GM12878 (cell line): ENCODE results near the gene HMOX2. TPM values are rescaled to one million over a fixed set of nuclear protein-coding genes. Genes with fewer than 3 reads are reported as not detected.
A peak's percentile ranks its signal among the peaks of the same experiment; 100 is the strongest.

Experiments used
- ATAC-seq: fragments of 200-7000 bp; cut with Tn5 transposase; 3 replicates; pipeline ENCODE4 v1.9.1; 2020; ENCODE audit warnings: mild to moderate bottlenecking, moderate library complexity
- BruUV-seq: library from RNA; stranded (reverse); fragments of 400-500 nt; replicated peaks from 2 replicates; lab custom pipeline; 2021; lab: Mats Ljungman, UMichigan
- CTCF ChIA-PET: fragments of 300-600 bp; sonication (Branson Sonifier 250); formaldehyde crosslinking; extraction: SDS; loops from one replicate; lab custom pipeline; 2021; ENCODE audit warnings: inconsistent platforms; lab: Yijun Ruan, JAX
- POLR2A ChIA-PET: fragments of 350-600 bp; formaldehyde crosslinking; extraction: SDS; loops from one replicate; lab custom pipeline; 2021; ENCODE audit warnings: inconsistent platforms; lab: Charles Lee
- RAD21 ChIA-PET: fragments of 300-600 bp; sonication (Branson Sonifier 250); formaldehyde crosslinking; loops from one replicate; lab custom pipeline; 2023; ENCODE audit warnings: antibody characterized with exemption; ENCODE audit not compliant: unreplicated experiment; lab: Charles Lee
- SMC1A ChIA-PET: fragments of 300-600 bp; sonication (Branson Sonifier 250); formaldehyde crosslinking; loops from one replicate; lab custom pipeline; 2023; ENCODE audit not compliant: unreplicated experiment, uncharacterized antibody; lab: Charles Lee
- DNase-seq: peaks from one replicate; pipeline ENCODE4 v3.0.0-alpha.2; 2011; ENCODE audit warnings: low read depth, low spot score
- FAIRE-seq: peaks from 3 replicates; lab custom pipeline; 2011; peaks lifted over from hg19 to GRCh38; lab: Jason Lieb, UNC
- H2AFZ ChIP-seq: 2 replicates; pipeline ENCODE4 v1.6.0; 2011; ENCODE audit warnings: low read depth, low read length, control low read depth; ENCODE audit not compliant: control insufficient read depth
- H3K27ac ChIP-seq: 2 replicates; pipeline ENCODE4 v1.5.1; 2011; ENCODE audit warnings: control low read depth; ENCODE audit not compliant: control insufficient read depth, insufficient read depth
- H3K27me3 ChIP-seq, 2 experiments: replicated peaks in 1 of 2; 2 replicates each; pipeline versions ENCODE4 v1.6.0 to v1.6.1; 2011; ENCODE audit warnings: low read length in 1 of 2; ENCODE audit not compliant: control insufficient read depth in 2 of 2, insufficient read depth in 2 of 2
- H3K36me3 ChIP-seq, 2 experiments: 2 replicates each; pipeline ENCODE4 v1.5.1; 2011; ENCODE audit warnings: low read length in 1 of 2; ENCODE audit not compliant: control insufficient read depth in 2 of 2, insufficient read depth in 2 of 2
- H3K4me1 ChIP-seq: 2 replicates; pipeline ENCODE4 v1.6.1; 2011; ENCODE audit warnings: mild to moderate bottlenecking, low read length, moderate library complexity, mixed read lengths; ENCODE audit not compliant: control insufficient read depth, insufficient read depth
- H3K4me2 ChIP-seq: 2 replicates; pipeline ENCODE4 v1.6.0; 2011; ENCODE audit warnings: control low read depth; ENCODE audit not compliant: control insufficient read depth, insufficient read depth
- H3K4me3 ChIP-seq: fragments of 200-600 bp; sonication (generic); 2 replicates; pipeline ENCODE4 v1.5.1; 2016
- H3K79me2 ChIP-seq: 2 replicates; pipeline ENCODE4 v1.6.0; 2011; ENCODE audit warnings: low read length; ENCODE audit not compliant: control insufficient read depth, insufficient read depth
- H3K9ac ChIP-seq: 2 replicates; pipeline ENCODE4 v1.8.0; 2011; ENCODE audit warnings: low read length, control low read depth, mixed read lengths; ENCODE audit not compliant: control insufficient read depth, insufficient read depth
- H3K9me3 ChIP-seq: replicated peaks from 3 replicates; pipeline ENCODE4 v1.5.1; 2011; ENCODE audit warnings: mild to moderate bottlenecking, low read length; ENCODE audit not compliant: control insufficient read depth, insufficient read depth
- H4K20me1 ChIP-seq: 2 replicates; pipeline ENCODE4 v1.6.0; 2011; ENCODE audit not compliant: control insufficient read depth, insufficient read depth
- ATF2 ChIP-seq: IDR thresholded peaks from 2 replicates; pipeline ENCODE4 v1.6.1; 2012; ENCODE audit warnings: low read length, inconsistent platforms
- CREM ChIP-seq: IDR thresholded peaks from 2 replicates; pipeline ENCODE4 v1.6.1; 2014; ENCODE audit warnings: antibody characterized with exemption, low read depth
- DPF2 ChIP-seq: fragments of 450-650 bp; IDR thresholded peaks from 2 replicates; pipeline ENCODE4 v1.6.1; 2017; ENCODE audit warnings: mild to moderate bottlenecking
- ETV6 ChIP-seq, 2 experiments: fragments of 450-650 bp in 1 of 2; IDR thresholded peaks in 1 of 2; conservative IDR thresholded peaks in 1 of 2; 2 replicates each; pipeline ENCODE4 v1.6.1; 2014; ENCODE audit warnings: antibody characterized with exemption in 1 of 2, borderline replicate concordance in 1 of 2, low read depth in 1 of 2, mild to moderate bottlenecking in 1 of 2, moderate library complexity in 1 of 2
- IKZF1 ChIP-seq: fragments of 450-650 bp; conservative IDR thresholded peaks from 2 replicates; pipeline ENCODE4 v1.6.1; 2017; ENCODE audit warnings: antibody characterized with exemption, mild to moderate bottlenecking
- IKZF2 ChIP-seq, 2 experiments: fragments of 450-650 bp; IDR thresholded peaks; 2 replicates each; pipeline ENCODE4 v1.6.1; 2017; ENCODE audit warnings: mild to moderate bottlenecking in 2 of 2, moderate library complexity in 2 of 2
- IRF5 ChIP-seq: fragments of 450-650 bp; IDR thresholded peaks from 2 replicates; pipeline ENCODE4 v1.6.1; 2017; ENCODE audit warnings: borderline replicate concordance
- MAX ChIP-seq: IDR thresholded peaks from 2 replicates; pipeline ENCODE4 v1.6.1; 2012; ENCODE audit warnings: low read depth, low read length, improper control_type of control experiment
- MTA2 ChIP-seq: fragments of 450-650 bp; IDR thresholded peaks from 2 replicates; pipeline ENCODE4 v1.6.1; 2016; ENCODE audit warnings: low read depth, mild to moderate bottlenecking, moderate library complexity
- NFIC ChIP-seq: IDR thresholded peaks from 2 replicates; pipeline ENCODE4 v1.6.1; 2012; ENCODE audit warnings: low read depth, mild to moderate bottlenecking, inconsistent platforms, low read length, moderate library complexity
- NR2F1 ChIP-seq: fragments of 450-650 bp; conservative IDR thresholded peaks from 2 replicates; pipeline ENCODE4 v1.6.1; 2017; ENCODE audit warnings: mild to moderate bottlenecking
- PKNOX1 ChIP-seq: fragments of 450-650 bp; IDR thresholded peaks from 2 replicates; pipeline ENCODE4 v1.6.1; 2016; ENCODE audit warnings: mild to moderate bottlenecking
- PML ChIP-seq: IDR thresholded peaks from 2 replicates; pipeline ENCODE4 v1.6.1; 2012; ENCODE audit warnings: low read length, inconsistent platforms
- RELB ChIP-seq: fragments of 450-650 bp; IDR thresholded peaks from 2 replicates; pipeline ENCODE4 v1.6.1; 2017; ENCODE audit warnings: low read depth, mild to moderate bottlenecking, moderate library complexity
- SMARCA5 ChIP-seq: fragments of 450-650 bp; IDR thresholded peaks from 2 replicates; pipeline ENCODE4 v1.6.1; 2017; ENCODE audit warnings: mild to moderate bottlenecking
- SPI1 ChIP-seq: IDR thresholded peaks from 2 replicates; pipeline ENCODE4 v1.6.1; 2011; ENCODE audit warnings: low read depth, mild to moderate bottlenecking, low read length, moderate library complexity, borderline replicate concordance; ENCODE audit not compliant: insufficient read depth
- TAF1 ChIP-seq: IDR thresholded peaks from 2 replicates; pipeline ENCODE4 v1.6.1; 2011; ENCODE audit warnings: mild to moderate bottlenecking, low read depth, low read length, borderline replicate concordance
- whole genome bisulfite sequencing: methylation state at CpG from one replicate; pipeline ENCODE4 v1.1.6; 2016; ENCODE audit warnings: low lambda C conversion rate; ENCODE audit not compliant: insufficient replicate concordance, insufficient coverage; ENCODE audit errors: missing lambda C conversion rate; 5-methylcytosine and 5-hydroxymethylcytosine counted together
- in situ Hi-C: fragments of 300-500 bp; cut with MboI; formaldehyde crosslinking; loops from 9 replicates; pipeline ENCODE4 v1.14.3; 2018; ENCODE audit warnings: mixed read lengths
- intact Hi-C: fragments of 100-400 bp; cut with micrococcal nuclease; formaldehyde crosslinking; loops from one replicate; pipeline ENCODE4 v1.14.2; 2022; ENCODE audit not compliant: unreplicated experiment
- polyA plus RNA-seq, 11 experiments: library from polyadenylated mRNA; depleted of rRNA in 4 of 11; unstranded in 6 of 11; stranded (reverse) in 5 of 11; fragments of >200 nt; fragmentation: Nextera tagmentation in 4 of 11; fragmentation: Illumina TruSeq in 1 of 11; extraction: Ambion mirVana in 4 of 11; extraction: Trizol in 1 of 11; gene quantifications; 1 replicate in 1 of 11; 2 replicates in 10 of 11; pipeline versions ENCODE4 v1.2.1 to v1.2.3, GENCODE V29; 2011 to 2016; ENCODE audit warnings: inconsistent platforms in 2 of 11, missing spikeins in 2 of 11, low read depth in 1 of 11
- total RNA-seq, 4 experiments: library from RNA; depleted of rRNA in 3 of 4; stranded (reverse); fragments of >200 nt in 3 of 4; fragmentation: Illumina TruSeq in 1 of 4; extraction: Trizol in 1 of 4; gene quantifications; 2 replicates each; pipeline versions ENCODE4 v1.2.1 to v1.2.3, GENCODE V29; 2013 to 2021

The HMOX2 gene
- total and polyA plus RNA-seq, 10 of the 15 experiments (the other 5 are each of a cell fraction or from before 2014, with no cell fraction given), result 26.4 to 111 (median 57.8) TPM

GRCh38 chr16:4515611-4516233 lies 39.5 kb downstream of the HMOX2 start:
- no peaks in the 10 kb centered on the region for H3K27me3 ChIP-seq
- H4K20me1 ChIP-seq, result no peaks in the 10 kb centered on the region
- H3K4me1 ChIP-seq, result peaks cover 23% of the 10 kb centered on the region
- H3K36me3 ChIP-seq, result peaks cover 7 to 29% of the 10 kb centered on the region in 2 experiments; a peak in 3 of 4 replicates
- in situ Hi-C loops (loop anchor here (10.0 kb wide), 1 partner anchor 439 kb away; the partner anchor contains the start of gene SEC14L5), intact Hi-C loops (loop anchor here (10.0 kb wide), 2 partner anchors 99 to 439 kb away; partner anchors contain the start of genes SEC14L5 and UBALD1)
- peak overlapping the region; percentile 43; the same call in 1 of the 2 replicates for H3K9ac ChIP-seq
- peak overlapping the region; percentile 35 for H2AFZ ChIP-seq
- ChIA-PET SMC1A (interaction anchor here (0.9 to 2.3 kb wide), 11 partner anchors 9 to 126 kb away, joined by 3 to 11 read pairs (median 5); partner anchors contain the start of gene NMRAL1), POLR2A (interaction anchor here (1.9 to 2.7 kb wide), 2 partner anchors 11 to 14 kb away, joined by 4 to 6 read pairs; no protein-coding TSS in a partner anchor), RAD21 (interaction anchor here (1.2 to 1.8 kb wide), 5 partner anchors 9 to 70 kb away, joined by 3 to 12 read pairs (median 5); partner anchors contain the start of gene CDIP1), CTCF (interaction anchor here (0.7 to 6.7 kb wide), 5 partner anchors 10 to 108 kb away, joined by 3 to 65 read pairs (median 18); partner anchors contain the start of gene MGRN1)
- peak overlapping the region; percentile 77 for H3K27ac ChIP-seq
- H3K4me2 ChIP-seq, result peak overlapping the region; percentile 36
- peak; percentile 52 for DNase-seq
- no TSS peak for BruUV-seq
- H3K9me3 ChIP-seq, result no peaks in the 10 kb centered on the region
- H3K4me3 ChIP-seq, result peak overlapping the region; percentile 25; the same call in 1 of the 2 replicates
- H3K79me2 ChIP-seq, result no peaks in the 10 kb centered on the region; the same call in 1 of the 2 replicates
- ATAC-seq, result peak; percentile 82
- 9% methylated on average over 5 of the region's 5 CpGs for WGBS
- FAIRE-seq, result peak; percentile 89
- no peak for TF ChIP-seq PML
- peak; percentile 87 for TF ChIP-seq SPI1
- peak; percentile 59; the same call in 1 of the 2 replicates for TF ChIP-seq DPF2
- peak; percentile 66 for TF ChIP-seq IKZF1
- no peak for TF ChIP-seq IRF5
- peak; percentile 26; the same call in 1 of the 2 replicates for TF ChIP-seq SMARCA5
- peak in 1 of 2 experiments; percentile 50; a peak in 1 of 4 replicates for TF ChIP-seq ETV6 (conservative IDR thresholded peaks at IDR 0.05 in 1 of 2, IDR thresholded peaks at IDR 0.05 in 1 of 2; ENCODE audit: borderline replicate concordance in 1 of 2, low read depth in 1 of 2)
- TF ChIP-seq ATF2, result 0 out of 2 replicates have a peak, but pooled peaks have one; percentile 26
- peak; percentile 86 for TF ChIP-seq RELB
- TF ChIP-seq CREM, result peak; percentile 32; the same call in 1 of the 2 replicates
- TF ChIP-seq TAF1, result no peak
- no peak for TF ChIP-seq MAX
- TF ChIP-seq MTA2, result 0 out of 2 replicates have a peak, but pooled peaks have one; percentile 33
- peak; percentile 78 to 85 for TF ChIP-seq IKZF2 (IDR thresholded peaks at IDR 0.05)
- TF ChIP-seq PKNOX1, result peak; percentile 43; the same call in 1 of the 2 replicates
- peak; percentile 81 for TF ChIP-seq NFIC
- TF ChIP-seq NR2F1, result peak; percentile 55
